HG03354 (cell line): ENCODE measurements around the gene COLEC12.

ENCODE experiments used
- ATAC-seq: cut with Tn5 transposase; IDR thresholded peaks from one replicate; pipeline ENCODE4 v1.9.1; 2021; ENCODE audit warnings: mild to moderate bottlenecking; ENCODE audit not compliant: unreplicated experiment, poor library complexity, severe bottlenecking

COLEC12 gene

DNA sequence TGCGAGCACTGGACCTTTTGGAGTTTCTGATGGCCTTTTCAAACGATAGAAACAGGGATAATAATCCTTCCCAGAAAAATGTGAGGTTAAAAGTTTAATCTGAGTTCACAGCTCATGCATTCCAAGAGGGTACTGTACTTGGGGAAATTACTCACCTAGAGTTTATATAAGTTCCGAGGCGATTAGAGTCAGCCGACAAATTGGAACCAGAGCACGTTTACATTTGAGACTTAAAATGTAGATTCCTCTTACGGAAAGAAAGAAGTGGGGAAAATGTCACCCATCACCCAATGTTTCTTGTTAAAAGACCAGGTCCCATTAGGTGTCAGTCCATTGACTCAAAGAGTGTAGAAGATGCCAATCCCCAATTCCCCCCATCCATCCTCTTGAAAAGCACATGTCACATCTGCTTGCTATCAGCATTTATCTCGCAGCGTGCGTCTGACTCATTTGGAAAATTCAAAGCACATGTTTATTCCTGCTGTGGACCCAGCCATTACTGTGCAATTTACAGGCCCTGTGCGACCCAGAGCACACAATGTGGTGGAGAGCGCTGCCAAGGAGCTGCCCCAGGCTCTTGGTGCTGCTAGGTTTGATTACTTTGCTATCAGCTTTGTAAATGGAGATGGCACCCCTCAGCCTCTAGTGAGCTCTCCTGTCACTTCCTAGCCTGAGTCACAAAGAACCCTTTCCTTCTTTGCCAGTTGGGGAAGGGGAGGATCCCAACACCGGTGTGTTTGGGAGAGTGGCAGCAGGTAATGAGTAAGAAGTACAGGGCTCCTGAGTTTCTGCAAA, 104.8 kb downstream of the COLEC12 start:
- no peak for ATAC-seq

DNA sequence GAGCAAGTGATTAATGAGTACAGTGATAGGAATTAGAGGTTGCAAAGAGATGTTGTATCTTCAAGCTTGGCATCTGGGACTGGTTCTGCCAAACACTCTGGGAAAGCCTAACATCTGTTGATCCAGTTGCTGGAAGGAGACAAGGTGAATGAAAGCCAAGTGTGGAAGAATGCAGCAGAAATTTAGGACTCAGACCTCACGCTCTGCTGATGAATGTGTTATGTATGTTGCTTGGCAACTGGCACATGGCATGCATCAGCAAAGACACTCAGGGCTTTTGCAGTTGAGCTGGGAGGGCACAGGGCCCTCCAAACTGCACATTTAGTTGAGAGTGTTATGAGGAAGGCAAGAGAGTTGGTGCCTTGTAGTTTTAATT, 105.5 kb downstream of the COLEC12 start:
- ATAC-seq = no peak

- ATAC-seq = no peak
Observed at GRCh38 chr18:394262-394986, 106.1 kb downstream of the COLEC12 start.

GRCh38 chr18:393574-393957, 106.9 kb downstream of the COLEC12 start:
- ATAC-seq = no peak

DNA sequence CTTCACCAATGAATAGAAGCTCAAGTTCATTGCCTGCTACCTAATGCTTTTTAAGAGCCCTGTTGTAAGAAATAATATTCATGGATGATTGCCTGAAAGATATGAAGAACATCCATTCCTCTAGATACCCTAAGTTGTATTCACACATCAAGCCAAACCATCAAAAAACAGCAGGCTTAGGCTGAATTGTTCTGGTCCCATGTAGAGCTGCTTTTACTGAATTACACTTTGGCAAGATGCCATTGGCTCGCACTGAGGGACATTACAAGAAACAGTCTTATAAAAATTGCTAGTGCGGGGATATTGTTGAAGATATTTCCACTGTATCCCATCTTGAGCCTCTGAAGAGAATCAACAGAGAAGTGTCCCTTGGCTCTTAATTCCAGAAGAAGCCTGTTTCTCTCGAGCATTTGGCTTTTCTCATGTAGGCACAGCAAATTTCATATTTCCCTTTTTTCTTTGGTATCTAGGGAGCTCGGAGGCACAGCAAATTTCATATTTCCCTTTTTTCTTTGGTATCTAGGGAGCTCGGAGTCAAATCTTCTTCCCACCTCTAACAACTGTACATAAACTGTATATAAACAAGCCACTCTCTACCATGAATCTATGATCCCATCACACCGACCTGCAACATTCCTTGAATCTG, 107.5 kb downstream of the COLEC12 start:
- ATAC-seq = no peak

DNA sequence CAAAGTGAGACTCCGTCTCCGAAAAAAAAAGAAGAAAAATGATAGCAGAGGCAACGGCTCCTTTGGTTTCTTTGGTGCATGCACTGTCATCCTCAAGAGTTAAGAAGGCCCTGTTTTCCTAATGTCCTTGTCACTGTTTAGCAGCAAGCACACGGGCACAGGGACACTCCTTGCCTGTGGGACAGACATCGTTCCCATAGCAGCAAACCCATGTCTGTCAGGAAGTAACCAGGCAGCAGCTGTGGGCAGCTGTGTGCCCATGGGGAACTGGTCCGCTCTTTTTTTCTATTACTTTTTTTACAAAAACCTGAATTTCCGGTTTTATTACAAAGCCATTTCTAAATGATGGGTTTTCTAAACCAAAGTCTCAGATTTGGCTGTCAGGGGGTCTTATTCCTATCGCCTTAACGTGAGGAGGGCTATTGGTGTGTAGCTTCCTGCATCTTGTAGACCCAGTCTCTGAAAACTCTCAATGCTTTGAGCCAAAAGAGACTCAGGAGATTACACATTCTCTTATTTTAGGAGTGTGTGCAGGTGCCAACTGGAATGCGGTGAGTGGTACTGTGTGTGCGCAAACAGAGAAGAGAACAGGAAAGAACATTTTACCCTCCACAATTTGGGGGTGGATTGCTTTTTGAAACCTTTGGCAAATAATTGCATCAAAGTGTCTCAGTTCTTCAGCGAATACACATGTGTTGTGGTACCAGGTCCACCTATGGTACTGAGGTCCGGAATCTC, 109.6 kb downstream of the COLEC12 start:
- ATAC-seq = no peak

DNA sequence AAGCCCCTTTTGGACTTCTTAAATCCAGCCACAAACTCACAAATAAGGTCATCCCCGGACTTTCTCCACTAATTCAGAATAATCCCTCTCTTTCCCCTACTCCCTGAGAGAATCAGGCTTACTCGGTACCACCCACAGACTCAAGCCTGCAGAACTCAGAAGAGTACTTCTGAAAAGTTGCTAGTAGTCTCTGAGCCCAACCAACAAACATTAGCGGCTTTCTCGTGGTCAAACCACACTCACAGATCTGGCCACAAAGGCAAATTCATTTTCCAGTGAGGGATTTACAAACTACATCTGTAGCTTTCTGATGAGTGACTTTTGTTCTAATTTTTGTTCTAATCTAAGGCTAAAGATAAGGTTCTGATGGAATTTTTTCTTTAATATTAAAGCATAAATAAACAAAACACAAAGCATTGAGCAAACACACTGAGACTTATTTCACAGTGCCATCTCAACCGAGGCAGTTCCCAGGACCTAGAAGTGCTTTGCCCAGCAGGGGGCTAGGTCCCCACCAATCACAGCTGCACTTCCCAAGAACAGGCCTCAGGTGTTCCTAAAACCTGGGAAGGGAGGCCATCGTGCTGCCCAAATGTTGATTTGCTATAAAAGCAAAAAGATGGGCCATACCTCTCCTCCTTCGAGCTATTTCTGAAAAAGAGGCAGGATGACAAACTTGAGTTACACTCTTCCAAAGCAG, 110.7 kb downstream of the COLEC12 start:
- ATAC-seq = peak; percentile 46

GRCh38 chr18:388200-388599, 112.3 kb downstream of the COLEC12 start:
- ATAC-seq = no peak

DNA sequence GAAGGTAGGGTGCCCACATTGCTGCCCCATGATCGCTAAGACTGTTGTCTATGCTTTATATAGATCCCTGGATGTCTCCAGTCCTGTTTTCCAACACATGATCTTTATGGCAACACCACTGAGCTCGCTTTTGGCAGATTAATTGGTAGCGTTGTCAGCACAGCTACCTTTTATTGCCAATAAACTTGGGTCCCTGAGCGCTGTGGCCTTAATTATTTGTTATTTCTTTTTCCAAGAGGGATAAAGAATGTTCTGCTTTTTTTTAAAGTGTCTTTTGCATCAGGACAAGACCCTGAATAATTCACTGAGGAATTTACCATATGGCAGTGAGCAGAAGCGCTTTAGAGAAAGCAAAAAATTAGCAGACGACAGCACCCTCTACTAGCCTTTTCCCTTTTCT, 113.5 kb downstream of the COLEC12 start:
- ATAC-seq = no peak

DNA sequence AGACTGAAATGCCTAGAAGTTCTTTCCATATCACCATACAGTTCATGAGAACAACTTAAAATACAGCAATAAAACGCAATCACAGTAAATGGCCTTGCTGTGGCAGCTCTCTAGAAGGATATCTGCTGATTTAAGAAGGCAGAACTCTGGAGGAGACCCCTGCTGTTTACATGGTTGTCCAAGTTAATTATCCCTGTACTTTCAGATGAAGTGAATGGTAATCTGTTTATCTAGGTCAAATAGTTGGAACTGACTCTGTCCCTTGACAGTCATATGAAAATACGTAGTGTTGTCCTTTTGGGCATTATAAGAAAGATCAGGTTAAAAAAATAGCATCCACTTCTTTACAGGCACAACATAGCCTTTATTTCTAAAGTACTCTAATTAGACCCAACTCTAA, 115.6 kb downstream of the COLEC12 start:
- ATAC-seq = no peak

DNA sequence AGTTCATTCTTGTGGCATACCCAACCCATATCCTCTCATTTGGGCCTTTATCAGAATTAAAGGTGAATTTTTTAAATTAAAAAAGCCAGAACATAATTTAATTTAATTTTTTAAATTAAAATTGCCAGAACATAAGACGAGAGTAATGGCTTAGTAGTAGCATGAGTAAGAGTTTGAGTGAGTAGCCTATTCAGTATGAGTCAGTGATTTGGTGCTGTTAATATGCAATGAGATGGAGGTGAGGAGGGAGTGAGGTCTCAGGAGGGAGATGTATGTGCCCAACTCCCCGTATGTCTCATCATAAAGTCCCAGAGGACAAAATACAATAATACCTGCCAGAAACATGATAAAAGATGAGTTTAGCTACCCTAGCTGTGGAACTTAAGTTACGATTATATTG, 117.4 kb downstream of the COLEC12 start:
- no peak for ATAC-seq

DNA sequence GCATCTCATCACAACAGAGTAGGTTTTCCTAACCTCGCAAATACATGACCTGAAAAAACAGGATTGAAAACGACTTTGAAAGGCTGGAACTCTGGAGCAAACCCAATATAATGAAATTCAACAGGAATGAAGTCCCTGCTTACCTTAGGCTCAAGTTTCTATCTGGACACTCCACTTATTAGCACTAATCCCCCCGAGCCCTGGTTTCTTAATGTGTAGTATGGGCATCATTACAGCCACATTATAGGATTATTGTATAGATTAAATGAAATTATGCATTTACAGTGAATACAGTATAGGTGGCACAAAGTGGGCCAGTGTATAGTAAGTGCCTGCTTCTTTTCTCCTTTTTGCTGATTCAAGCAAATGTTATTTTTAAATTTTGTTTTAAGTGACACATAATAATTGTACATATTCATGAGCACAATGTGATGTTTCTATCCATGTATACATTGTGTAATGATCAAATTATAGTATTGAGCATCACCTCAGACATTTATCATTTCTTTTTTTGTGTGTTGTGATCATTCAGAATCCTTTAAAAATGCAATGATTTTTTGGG, 118.0 kb downstream of the COLEC12 start:
- ATAC-seq = no peak

GRCh38 chr18:379681-380330, 120.7 kb downstream of the COLEC12 start:
- ATAC-seq = no peak

- no peak for ATAC-seq
Observed at GRCh38 chr18:378079-378478, 122.4 kb downstream of the COLEC12 start.

- ATAC-seq = no peak
Observed at GRCh38 chr18:377088-377487, 123.4 kb downstream of the COLEC12 start.

GRCh38 chr18:376311-376710, 124.2 kb downstream of the COLEC12 start:
- ATAC-seq = no peak

DNA sequence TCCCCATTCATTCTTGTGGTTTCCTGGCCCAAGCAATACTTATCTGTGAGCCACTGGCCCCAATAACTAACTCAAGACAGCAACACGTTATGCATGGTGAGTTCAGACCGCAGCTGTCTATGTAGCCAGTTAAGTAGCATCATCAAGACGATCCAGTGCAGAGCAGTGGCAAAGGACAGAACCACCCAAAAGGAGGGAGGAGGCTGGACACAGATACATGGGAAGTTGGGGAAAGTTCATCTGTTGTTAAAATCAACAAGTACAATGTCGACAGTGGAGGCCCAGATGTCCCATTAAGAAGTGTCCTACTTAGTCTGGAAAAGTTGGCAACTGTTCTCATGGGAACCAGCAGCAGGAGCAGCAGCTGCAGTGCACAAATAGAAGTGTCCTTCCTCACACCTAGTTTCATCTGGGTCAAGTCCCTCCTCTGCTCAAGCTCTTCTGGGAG, 125.8 kb downstream of the COLEC12 start:
- peak; percentile 89 for ATAC-seq

DNA sequence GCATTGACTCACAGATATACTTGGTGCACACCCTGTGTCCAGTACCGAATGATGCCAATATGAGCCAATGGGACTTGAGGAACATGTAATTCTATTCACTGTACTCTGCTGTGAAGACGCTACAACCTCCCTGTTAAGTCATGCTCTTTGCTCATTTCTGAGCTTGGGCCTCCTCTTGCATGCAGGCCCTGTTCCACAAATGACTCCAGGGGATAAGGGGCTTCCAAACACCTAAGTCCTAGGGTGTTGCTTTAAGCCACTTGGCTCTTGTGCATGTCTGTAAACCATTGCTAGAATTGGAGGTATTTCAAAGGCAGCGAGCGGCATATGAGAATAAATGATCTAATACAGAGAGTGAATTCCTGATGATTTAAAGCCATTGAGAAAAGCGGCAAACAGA, 126.7 kb downstream of the COLEC12 start:
- ATAC-seq = no peak

DNA sequence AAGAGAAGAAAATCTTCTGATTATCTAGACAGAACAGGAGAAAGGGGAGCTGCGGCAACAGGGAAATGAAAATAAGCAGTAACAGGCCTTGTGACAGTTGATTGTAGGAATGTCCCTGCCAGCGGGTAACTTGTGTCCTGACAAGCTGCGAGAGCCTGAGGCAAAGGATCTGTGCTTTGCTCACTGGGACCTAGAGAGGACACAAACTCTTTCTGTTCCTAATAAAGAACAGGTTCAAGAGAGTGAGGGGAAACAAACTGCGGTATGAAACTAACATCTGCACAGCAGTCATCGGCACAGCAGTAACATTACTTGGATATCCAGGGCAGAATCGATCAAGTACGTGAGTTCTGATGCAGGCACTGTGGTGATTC, 128.9 kb downstream of the COLEC12 start:
- ATAC-seq = peak; percentile 33
